NK-92 (cell line): ENCODE results near the gene BLTP3A.

Experiments used
- DNase-seq: peaks from one replicate; lab custom pipeline; 2025; ENCODE audit not compliant: unreplicated experiment; lab: John Stamatoyannopoulos, UW

The BLTP3A gene

DNA sequence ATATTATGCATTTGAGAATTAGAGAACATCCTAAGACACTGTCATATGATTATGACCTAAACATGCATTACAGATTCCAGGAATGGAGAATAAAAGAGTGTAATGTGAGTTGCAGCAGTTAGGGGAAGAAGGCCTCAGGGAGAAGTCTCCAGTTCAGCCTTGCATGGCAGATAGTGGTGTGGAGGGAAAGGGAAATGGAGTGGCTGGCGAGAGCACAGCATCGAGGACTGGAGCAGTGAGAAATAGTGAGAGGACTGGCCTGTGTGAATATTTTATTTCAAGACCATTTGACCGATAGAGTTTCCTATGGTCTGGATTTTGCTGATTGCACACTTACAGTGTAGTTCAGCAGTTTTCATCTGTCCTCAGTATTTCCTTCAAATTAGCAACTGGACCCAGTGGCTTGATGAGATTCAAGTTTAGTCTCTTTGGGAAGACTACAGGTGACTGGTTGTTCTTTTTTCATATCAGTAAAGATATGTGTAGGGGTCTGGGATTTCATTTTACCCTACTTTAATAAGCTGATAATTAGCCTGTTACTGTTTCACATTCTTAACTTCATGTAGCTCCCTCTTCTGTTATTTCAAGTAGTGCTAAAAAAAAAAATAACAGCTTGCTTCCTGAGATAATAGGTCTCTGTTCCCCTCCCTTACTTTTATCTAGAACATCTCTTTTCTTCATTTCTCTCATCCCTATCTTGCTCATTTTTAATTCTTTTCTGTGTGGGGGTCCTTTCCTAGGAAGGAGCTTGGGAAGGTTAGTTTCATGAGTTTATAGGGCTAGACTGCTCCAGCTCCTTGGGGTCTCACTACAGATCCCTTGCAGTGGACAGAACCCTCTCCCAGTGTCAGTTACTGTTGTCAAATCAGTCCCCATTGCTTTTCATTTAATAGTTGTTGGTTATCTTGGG lies 27.9 kb downstream of the BLTP3A start:
- DNase-seq, result no peak

DNA sequence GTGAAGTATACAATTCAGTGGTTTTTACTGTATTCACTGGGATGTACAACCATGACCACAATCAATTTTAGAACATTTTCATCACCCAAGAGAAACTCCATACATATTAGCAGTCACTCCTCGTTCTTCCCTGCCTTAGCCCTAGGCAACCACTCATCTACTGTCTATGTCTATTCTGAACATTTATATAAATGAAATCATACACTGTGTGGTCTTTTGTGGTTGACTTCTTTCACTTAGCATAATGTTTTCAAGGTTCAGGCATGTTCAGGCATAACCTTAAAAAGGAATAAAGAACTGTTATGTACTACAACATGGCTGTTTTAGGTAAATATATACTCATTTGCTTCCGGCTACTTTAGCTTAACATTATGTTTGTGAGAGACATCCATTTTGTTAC lies 37.3 kb downstream of the BLTP3A start:
- no peak for DNase-seq

GRCh38 chr6:34832942-34833341 lies 41.1 kb downstream of the BLTP3A start:
- no peak for DNase-seq

DNA sequence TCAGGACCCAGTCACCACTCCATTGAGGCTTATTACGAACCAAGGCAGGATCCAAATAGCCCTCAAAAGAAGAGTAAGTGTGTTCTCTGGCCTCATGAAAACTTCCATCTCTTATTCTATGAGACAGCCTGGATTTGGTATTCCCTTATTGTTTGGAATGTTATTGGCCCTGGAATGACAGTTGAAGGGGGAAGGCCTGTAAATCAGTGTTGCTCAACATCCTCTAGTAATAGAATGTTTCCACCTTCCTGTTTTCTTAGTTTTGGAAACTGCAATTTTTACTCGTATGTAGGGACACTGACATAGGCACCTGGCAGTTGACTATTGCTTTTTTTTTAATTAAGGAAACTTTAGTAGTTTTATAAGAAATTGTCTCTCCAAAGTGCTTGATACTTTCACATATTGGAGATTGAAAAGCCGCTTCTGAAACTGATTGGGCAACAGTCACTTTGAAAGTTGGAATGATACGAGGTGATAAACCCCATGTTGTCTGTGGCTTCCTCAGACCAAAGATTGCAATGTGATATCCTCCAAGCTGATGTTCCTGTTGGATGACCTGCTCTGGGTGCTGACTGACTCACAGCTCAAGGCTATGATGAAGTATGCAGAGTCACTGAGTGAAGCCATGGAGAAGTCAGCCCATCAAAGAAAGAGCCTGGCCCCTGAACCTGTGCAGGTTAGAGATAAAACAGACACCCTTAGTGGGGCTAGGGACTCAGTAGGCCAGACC lies 43.1 kb downstream of the BLTP3A start:
- no peak for DNase-seq

GRCh38 chr6:34836008-34836407 lies 44.1 kb downstream of the BLTP3A start:
- DNase-seq, result no peak

GRCh38 chr6:34836451-34836850 lies 44.6 kb downstream of the BLTP3A start:
- no peak for DNase-seq

- no peak for DNase-seq
Observed at GRCh38 chr6:34837528-34837927, 45.6 kb downstream of the BLTP3A start.

DNA sequence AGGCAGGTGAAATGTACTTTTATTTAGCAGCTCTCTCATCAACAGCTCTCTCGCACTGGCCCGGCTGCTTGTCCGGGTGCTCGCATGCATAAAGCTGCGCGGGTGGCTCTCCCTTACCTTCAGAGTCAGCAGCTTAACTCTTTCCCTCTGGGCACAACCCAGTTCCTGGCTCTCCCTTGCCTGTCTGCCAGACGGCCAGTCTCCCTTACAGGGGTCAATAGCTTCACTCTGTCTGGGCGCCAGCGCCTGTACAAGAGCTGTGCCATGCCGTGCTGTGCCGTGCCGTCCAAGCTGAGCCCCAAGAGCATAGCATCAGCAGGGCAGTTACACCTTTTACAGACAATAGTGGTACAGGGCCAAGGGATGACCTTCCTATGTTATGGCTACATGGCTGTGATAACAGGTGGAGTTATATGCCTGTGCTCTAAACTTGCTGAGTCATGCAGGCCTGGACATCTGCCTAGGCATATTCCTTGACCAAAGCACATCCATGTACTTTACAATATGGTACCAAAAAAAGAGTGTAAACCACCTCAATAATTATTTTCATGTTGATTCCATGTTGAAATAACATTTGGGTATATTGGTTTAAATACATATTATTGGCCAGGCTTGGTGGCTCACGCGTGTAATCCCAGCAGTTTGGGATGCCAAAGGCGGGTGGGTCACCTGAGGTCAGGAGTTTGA lies 47.9 kb downstream of the BLTP3A start:
- no peak for DNase-seq
